ENCODE data around the gene GADL1. TPM values are rescaled to one million over a fixed set of nuclear protein-coding genes. Genes with fewer than 3 reads are reported as not detected.

The GADL1 gene
- polyA plus RNA-seq, 4 donors, result 0.60 to 4.0 (median 3.0) TPM

DNA sequence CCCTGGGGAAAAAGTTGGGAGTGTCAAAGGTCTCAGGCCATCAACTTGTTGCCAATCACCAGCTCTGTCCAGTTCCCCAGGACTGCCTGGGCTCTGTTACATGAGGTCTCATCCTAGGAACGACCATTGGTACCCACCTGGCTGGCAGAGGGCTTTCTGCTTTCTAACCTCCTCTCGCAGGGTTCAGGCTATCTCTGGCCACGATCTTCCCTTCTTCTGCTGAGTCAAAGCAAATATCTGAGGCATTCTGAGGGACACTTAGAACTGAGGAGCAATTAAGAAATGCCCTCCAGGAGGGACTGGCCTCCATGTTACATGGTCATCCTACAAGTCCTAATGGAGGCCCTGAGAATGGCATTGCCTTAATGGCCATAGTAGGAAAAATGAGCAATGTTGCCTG, 210.7 kb downstream of the GADL1 start:
- no peak for DNase-seq (ENCODE audit: low read depth in 4 of 4, low spot score in 3 of 4)

- no peak for DNase-seq (ENCODE audit: low read depth in 4 of 4, low spot score in 3 of 4)
Measured at GRCh38 chr3:30682434-30683155, 211.9 kb downstream of the GADL1 start.

- no peak for DNase-seq (ENCODE audit: low read depth in 4 of 4, low spot score in 3 of 4)
Measured at GRCh38 chr3:30681649-30682211, 212.7 kb downstream of the GADL1 start.

DNA sequence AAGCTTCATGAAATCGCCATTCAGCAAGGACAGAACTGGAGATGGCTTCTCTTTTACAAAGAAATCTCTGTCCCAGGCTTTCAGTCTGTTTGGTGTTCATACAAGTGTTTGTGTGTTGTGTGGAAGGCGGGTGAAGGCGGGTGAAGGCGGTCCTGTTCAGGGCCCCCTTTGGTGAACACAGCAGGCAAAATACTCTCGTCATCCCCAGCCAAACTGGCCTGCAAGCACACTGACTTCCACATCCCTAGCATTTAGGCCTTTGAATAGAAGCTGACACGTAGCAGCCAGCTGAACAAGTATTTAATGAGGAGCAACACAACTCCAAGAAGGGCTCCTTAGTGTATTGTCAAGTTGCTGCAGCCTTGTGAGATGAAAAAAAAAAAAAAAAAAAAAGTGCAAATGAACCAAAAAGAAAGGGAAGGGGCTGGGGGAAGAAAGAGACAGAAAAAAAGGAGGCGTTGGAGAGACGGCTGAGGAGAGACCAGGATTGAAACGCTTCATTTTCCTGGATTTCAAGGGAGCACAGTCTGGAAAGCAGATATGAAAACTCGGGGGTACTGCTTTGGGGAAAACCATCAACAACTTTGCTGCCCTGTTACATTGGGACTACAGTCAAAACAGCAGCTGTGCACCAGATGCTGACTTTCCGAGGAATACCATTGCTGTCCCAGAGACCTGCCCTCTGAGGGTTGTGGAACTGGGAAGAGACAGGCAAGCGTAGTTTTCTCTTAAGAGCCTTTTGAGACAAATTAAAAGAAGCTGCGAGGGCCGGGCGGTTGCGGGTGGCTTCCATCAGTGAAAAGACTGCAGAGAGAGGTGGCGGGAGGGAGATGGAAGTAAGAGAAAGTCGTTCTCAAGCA, 213.4 kb downstream of the GADL1 start:
- no peak for DNase-seq (ENCODE audit: low read depth in 4 of 4, low spot score in 3 of 4)

- DNase-seq (ENCODE audit: low read depth in 4 of 4, low spot score in 3 of 4), result no peak
Measured at GRCh38 chr3:30679045-30679444, 215.4 kb downstream of the GADL1 start.

- DNase-seq (ENCODE audit: low read depth in 4 of 4, low spot score in 3 of 4), result no peak
Measured at GRCh38 chr3:30677347-30677685, 217.1 kb downstream of the GADL1 start.

DNA sequence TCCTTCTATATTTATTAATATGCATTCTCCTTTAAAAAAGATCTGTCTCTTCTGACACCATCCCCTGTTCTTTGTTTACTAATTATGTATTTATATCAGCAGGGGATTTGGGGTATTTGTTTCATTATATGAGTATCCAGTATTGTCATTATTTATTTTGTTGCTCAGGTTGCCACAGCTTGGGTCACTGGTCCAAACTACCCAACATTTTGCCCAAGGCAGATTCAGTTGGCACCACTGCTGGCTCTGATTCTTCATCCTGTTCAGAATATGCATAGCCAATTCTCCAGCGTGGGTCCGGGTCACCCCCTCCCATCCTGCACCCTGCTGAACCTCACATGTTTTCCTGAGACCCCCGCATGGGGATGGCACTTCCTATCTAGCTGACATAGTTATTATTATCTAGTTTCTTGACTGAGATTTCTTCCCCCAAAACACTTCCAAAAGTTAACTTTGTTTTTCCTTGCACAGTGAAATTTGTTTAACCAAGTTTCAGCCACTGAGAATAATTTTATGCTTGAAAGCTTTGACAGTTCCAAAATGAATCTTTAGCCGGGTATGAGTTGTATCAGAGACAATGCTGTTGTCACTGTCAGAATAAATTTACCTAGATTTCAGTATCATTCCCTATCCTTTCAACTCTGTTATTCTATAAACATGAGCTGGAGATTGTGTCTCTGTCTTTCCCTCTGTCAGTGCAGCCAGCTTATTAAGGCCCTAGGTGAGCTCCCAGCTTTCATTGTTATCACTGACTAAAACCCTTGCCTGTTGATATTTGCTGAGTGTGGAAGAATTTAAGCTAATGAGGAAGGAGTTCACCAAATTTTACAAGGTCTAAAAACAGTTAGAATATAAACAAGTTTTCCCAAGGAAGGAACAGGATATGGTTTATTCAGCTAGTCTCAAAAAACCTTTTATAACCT, 217.8 kb downstream of the GADL1 start:
- no peak for DNase-seq (ENCODE audit: low read depth in 4 of 4, low spot score in 3 of 4)

All from left renal pelvis (tissue), 4 donors.